ENCODE measurements around the gene FCHSD2. TPM values are rescaled to one million over a fixed set of nuclear protein-coding genes. Genes with fewer than 3 reads are reported as not detected.
"Not testable (repeated sequence)": the region's sequence is repeated elsewhere in the genome, so short reads cannot be mapped to it uniquely, and the experiment has no call there.

Gene FCHSD2
- total RNA-seq, 1 donor from 2014 or later = 43.4 TPM

DNA sequence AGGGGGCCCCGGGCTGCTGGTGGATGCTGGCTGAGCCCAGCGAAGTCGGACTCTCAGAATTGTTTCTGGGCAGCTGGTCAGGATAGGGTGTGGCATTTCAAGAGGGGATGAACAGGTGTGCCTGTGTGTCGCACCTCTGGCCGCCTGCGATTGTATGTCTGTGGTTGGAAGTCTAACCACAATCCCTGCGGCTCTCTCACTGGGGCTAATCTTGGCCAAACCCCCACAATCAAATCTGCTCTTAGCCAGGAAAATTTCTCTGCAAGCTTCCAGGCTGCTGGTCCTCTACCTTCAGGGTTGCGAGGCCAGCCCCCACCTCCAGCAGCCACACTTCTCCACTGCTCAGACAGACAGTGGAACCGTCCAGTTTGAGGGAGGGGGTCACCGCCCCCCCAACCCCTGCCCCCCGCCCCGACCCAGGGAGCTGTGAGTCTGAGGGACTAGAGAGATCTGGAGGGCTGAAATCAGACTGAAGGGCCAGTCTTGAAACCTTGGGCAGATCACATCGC, 327.0 kb downstream of the FCHSD2 start:
- Histone ChIP-seq H3K27ac (replicated peaks) (peak overlapping the region; percentile 95), H3K4me1 (peaks cover 48% of the 10 kb centered on the region)
- intact Hi-C loops (cut with micrococcal nuclease) = no loop called here

DNA sequence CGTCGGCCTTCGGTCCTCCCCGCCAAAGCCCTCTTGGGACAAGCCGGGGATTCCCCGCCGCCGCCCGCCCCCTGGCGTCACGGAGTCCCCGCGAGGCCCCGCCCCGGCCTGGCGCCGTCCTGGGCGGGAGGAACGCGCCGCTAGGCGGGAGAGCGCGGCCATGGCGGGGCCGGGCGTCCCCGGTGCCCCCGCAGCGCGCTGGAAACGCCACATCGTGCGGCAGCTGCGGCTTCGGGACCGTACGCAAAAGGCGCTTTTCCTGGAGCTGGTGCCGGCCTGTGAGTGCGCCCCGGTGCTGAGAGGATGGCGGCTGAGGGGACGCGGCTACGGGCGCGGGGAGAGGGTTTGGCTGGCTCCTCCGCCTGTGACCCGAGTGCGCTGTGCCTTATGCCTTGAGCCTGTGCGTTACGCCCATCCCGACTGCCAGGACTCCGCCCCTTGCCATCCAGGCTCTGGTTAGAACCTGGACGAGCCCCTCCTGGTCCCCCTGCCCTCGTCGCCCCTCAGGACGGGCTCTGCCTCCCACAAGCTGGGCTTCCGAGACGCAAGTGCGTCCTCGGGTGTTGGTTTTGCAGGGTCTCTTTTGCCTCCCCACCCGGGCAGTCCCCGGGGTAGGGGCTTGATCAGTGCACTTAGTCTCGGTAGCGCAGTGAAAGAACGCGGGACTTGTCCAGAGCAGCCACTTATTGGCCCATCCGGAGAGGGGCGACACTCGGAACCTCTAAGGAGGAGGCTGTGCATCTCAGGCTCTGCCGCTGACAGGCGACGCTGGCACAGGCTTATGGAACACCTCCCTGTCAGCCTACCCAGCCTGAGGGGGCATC, 327.6 kb downstream of the FCHSD2 start, which contains the start of gene ATG16L2:
TSS of gene ATG16L2 (plus strand) at position 126 of the 824 bp plus-strand sequence. CDS start at position 161, 35 bp downstream.
- intact Hi-C loops (cut with micrococcal nuclease) = no loop called here
- H3K36me3 ChIP-seq = peaks cover 29% of the 10 kb centered on the region
- TF ChIP-seq, protein P1, sequence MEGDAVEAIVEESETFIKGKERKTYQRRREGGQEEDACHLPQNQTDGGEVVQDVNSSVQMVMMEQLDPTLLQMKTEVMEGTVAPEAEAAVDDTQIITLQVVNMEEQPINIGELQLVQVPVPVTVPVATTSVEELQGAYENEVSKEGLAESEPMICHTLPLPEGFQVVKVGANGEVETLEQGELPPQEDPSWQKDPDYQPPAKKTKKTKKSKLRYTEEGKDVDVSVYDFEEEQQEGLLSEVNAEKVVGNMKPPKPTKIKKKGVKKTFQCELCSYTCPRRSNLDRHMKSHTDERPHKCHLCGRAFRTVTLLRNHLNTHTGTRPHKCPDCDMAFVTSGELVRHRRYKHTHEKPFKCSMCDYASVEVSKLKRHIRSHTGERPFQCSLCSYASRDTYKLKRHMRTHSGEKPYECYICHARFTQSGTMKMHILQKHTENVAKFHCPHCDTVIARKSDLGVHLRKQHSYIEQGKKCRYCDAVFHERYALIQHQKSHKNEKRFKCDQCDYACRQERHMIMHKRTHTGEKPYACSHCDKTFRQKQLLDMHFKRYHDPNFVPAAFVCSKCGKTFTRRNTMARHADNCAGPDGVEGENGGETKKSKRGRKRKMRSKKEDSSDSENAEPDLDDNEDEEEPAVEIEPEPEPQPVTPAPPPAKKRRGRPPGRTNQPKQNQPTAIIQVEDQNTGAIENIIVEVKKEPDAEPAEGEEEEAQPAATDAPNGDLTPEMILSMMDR (IDR thresholded peaks at IDR 0.05; ENCODE audit: borderline replicate concordance) = peak; percentile 59
- H3K4me1 ChIP-seq = peaks cover 48% of the 10 kb centered on the region
- no peaks in the 10 kb centered on the region for H3K27me3 ChIP-seq (ENCODE audit: low read depth)
- H3K9me3 ChIP-seq (replicated peaks) = no peaks in the 10 kb centered on the region
- H3K27ac ChIP-seq (replicated peaks) = peak within 1 kb of the TSS; percentile 95
- peak; percentile 87 for DNase-seq
- H3K4me3 ChIP-seq = peak within 1 kb of the TSS; percentile 88

More for the DNA sequence above, 327.0 kb downstream of the FCHSD2 start:
- Histone ChIP-seq H3K9me3 (replicated peaks) (no peaks in the 10 kb centered on the region), H3K27me3 (ENCODE audit: low read depth) (no peaks in the 10 kb centered on the region), H3K36me3 (peaks cover 29% of the 10 kb centered on the region), H3K4me3 (peak overlapping the region; percentile 88)
- DNase-seq = no peak
- TF ChIP-seq, protein P1 (IDR thresholded peaks at IDR 0.05; ENCODE audit: borderline replicate concordance) = no peak

DNA sequence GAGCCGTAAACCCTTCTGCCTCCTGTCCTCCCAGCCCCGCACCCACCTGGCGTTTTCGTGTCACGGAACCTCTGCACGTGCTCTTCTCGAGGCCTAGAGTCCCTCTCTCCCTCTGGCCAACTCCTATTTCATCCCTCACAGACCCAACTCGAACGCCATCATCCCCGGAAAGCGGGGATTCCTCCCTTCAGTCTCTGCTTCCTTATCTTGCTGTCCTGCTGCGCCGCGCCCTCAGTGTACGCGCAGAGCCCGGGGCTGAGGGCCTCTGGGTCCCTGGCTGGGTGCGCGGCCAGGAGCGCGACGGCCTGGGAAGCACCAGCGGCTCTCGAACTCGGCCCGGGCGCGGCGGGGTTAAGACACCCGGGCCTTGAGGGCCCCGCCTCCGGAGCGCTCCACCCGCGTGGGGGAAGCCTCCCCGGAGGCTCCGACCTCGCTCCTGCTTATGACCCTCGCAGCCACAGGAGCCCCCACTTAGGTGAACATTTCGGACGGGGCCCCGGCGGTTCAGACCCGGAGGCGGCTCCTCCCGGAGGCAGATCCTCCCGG, 328.3 kb downstream of the FCHSD2 start:
- intact Hi-C loops (cut with micrococcal nuclease) = no loop called here
- no peaks in the 10 kb centered on the region for H3K9me3 ChIP-seq (replicated peaks)
- TF ChIP-seq, protein P1 (IDR thresholded peaks at IDR 0.05; ENCODE audit: borderline replicate concordance) = no peak

DNA sequence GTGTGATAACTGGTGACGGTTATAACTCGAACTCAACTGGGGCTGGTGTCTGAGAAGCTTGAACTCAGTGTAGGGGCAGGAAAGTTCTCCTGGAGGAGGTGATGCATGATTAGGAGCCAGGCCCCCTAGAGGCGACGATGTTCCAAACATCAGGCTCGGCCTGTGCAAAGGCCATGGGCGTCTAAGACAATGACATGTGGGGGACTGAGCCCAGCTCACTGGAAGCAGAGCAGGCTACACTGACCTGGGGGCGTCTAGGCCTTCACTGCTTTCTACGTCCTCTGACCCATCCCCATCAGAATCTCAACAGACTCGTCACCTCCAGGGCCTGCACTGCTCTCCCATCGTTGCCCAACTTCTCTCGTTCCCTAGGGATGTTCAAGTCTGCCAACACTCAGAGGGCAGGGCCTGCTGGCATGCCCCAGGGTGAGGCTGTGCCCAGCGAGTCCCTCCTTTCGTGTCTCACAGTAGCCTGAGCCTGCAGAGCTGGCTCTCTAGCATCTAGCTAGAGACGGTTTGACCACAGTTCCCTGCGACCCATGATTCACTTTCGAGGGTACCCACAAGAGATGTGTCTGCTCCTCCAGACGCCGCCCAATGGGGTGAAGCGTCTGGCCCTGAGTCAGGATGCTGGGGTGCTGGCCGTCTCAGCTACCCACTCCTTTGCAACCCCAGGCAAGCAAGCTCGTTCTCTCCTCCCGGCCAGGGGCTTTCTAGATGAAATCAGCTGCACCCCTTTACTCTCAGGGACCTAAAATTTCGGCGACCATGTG, 329.0 kb downstream of the FCHSD2 start:
- TF ChIP-seq, protein P1 (IDR thresholded peaks at IDR 0.05; ENCODE audit: borderline replicate concordance) = peak; percentile 68
- H3K27me3 ChIP-seq (ENCODE audit: low read depth) = no peaks in the 10 kb centered on the region
- intact Hi-C loops (cut with micrococcal nuclease) = no loop called here
- H3K36me3 ChIP-seq = peaks cover 28% of the 10 kb centered on the region
- H3K4me1 ChIP-seq = peaks cover 48% of the 10 kb centered on the region
- H3K9me3 ChIP-seq (replicated peaks) = no peaks in the 10 kb centered on the region
- peak overlapping the region; percentile 95 for H3K27ac ChIP-seq (replicated peaks)
- peak overlapping the region; percentile 88 for H3K4me3 ChIP-seq
- DNase-seq = peak; percentile 52

More for the DNA sequence above, 328.3 kb downstream of the FCHSD2 start:
- H3K4me1 ChIP-seq = peaks cover 48% of the 10 kb centered on the region
- H3K4me3 ChIP-seq = peak overlapping the region; percentile 88
- peak overlapping the region; percentile 95 for H3K27ac ChIP-seq (replicated peaks)
- peak; percentile 88 for DNase-seq
- H3K36me3 ChIP-seq = peaks cover 30% of the 10 kb centered on the region
- no peaks in the 10 kb centered on the region for H3K27me3 ChIP-seq (ENCODE audit: low read depth)

DNA sequence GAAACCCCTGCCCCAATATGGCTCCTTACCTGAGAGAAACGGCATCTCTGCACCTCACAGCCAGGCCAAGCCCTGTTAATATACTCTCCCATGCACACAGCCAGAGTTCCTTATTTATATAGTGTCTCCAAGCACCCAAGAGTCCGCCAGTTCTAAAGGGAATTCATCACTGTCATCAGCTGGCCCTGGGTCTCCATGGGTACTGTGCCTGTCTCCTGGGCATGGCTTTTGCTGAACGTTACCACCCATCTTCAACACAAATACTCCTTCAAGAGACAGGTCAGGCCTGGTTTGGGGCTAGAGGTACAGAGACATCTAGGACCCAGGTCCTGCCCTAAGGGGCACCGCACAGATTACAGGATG, 329.5 kb downstream of the FCHSD2 start:
- no peaks in the 10 kb centered on the region for H3K27me3 ChIP-seq (ENCODE audit: low read depth)
- intact Hi-C loops (cut with micrococcal nuclease) = no loop called here

DNA sequence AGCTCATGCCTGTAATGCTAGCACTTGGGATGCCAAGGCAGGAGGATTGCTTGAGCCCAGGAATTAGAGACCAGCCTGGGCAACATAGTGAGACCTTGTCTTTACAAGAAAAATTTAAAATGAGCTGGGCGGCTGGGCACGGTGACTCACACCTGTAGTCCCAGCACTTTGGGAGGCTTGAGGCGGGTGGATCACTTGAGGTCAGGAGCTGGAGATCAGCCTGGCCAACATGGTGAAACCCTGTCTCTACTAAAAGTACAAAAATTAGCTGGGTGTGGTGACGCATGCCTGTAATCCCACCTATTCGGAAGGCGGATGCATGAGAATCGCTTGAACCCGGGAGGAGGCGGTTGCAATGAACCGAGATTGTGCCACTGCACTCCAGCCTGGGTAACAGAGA, 330.4 kb downstream of the FCHSD2 start:
- H3K27ac ChIP-seq (replicated peaks); H3K9me3 ChIP-seq (replicated peaks); DNase-seq; intact Hi-C loops (cut with micrococcal nuclease); H3K27me3 ChIP-seq (ENCODE audit: low read depth); H3K4me3 ChIP-seq: not testable (repeated sequence)
- H3K4me1 ChIP-seq = peaks cover 47% of the 10 kb centered on the region
- H3K36me3 ChIP-seq = peaks cover 14% of the 10 kb centered on the region

More for the DNA sequence above, 329.5 kb downstream of the FCHSD2 start:
- peaks cover 22% of the 10 kb centered on the region for H3K36me3 ChIP-seq
- H3K27ac ChIP-seq (replicated peaks) = peak overlapping the region; percentile 95
- no peaks in the 10 kb centered on the region for H3K9me3 ChIP-seq (replicated peaks)
- H3K4me1 ChIP-seq = peaks cover 48% of the 10 kb centered on the region
- TF ChIP-seq, protein P1 (IDR thresholded peaks at IDR 0.05; ENCODE audit: borderline replicate concordance) = no peak
- peak overlapping the region; percentile 88 for H3K4me3 ChIP-seq
- no peak for DNase-seq

All from left ventricle myocardium inferior (tissue), 1 donor.